HCT116 (cell line): Measurements from ENCODE around the gene SPCS2. TPM values are rescaled to one million over a fixed set of nuclear protein-coding genes. Genes with fewer than 3 reads are reported as not detected.

ENCODE experiments used
- ATAC-seq: fragments of 200-7000 bp; cut with Tn5 transposase; 2 replicates; pipeline ENCODE4 v1.9.1; 2020; ENCODE audit warnings: mild to moderate bottlenecking, moderate library complexity
- BruUV-seq: library from RNA; stranded (reverse); fragments of 400-500 nt; replicated peaks from 2 replicates; lab custom pipeline; 2021; lab: Mats Ljungman, UMichigan
- CTCF ChIA-PET: fragments of 300-600 bp; sonication (Branson Sonifier 250); formaldehyde crosslinking; loops from one replicate; lab custom pipeline; 2021; ENCODE audit warnings: antibody characterized with exemption; lab: Charles Lee
- POLR2A ChIA-PET: fragments of 300-600, 350-600 bp; sonication (Branson Sonifier 250); formaldehyde crosslinking; loops from one replicate; lab custom pipeline; 2021; ENCODE audit warnings: antibody characterized with exemption; lab: Charles Lee
- RAD21 ChIA-PET, 2 experiments: fragments of 300-600 bp; sonication (Branson Sonifier 250); formaldehyde crosslinking; loops; one replicate each; lab custom pipeline; 2023; ENCODE audit warnings: low total read pairs in 2 of 2; ENCODE audit not compliant: uncharacterized antibody in 2 of 2, unreplicated experiment in 2 of 2, low non-redundant PET in 1 of 2; lab: Charles Lee
- DNase-seq: peaks from one replicate; pipeline ENCODE4 v3.0.0-alpha.2; 2010; ENCODE audit warnings: low read depth, low spot score
- H2AFZ ChIP-seq: fragments of 200-600 bp; shearing (Covaris generic), sonication (generic); 2 replicates; pipeline ENCODE4 v1.6.1; 2017; ENCODE audit warnings: low read depth, mixed run types, mixed read lengths, antibody characterized with exemption, low read length; ENCODE audit not compliant: poor library complexity, severe bottlenecking
- H3K27ac ChIP-seq: 2 replicates; pipeline ENCODE4 v1.5.1; 2012; ENCODE audit warnings: low read depth, low read length
- H3K27me3 ChIP-seq: fragments of 200-600 bp; sonication (generic); 2 replicates; pipeline ENCODE4 v1.6.1; 2016; ENCODE audit warnings: mixed run types, low read length, mixed read lengths; ENCODE audit not compliant: insufficient read depth
- H3K36me3 ChIP-seq, 2 experiments: fragments of 200-500 bp in 1 of 2; fragments of 200-600 bp in 1 of 2; sonication (Bioruptor generic) in 1 of 2; sonication (generic) in 1 of 2; 2 replicates each; pipeline versions ENCODE4 v1.5.1 to v1.6.1; 2014 to 2016; ENCODE audit warnings: low read length in 2 of 2, inconsistent platforms in 1 of 2, mixed read lengths in 1 of 2, mixed run types in 1 of 2; ENCODE audit not compliant: insufficient read depth in 2 of 2, control insufficient read depth in 1 of 2
- H3K4me1 ChIP-seq, 2 experiments: fragments of 200-600 bp in 1 of 2; sonication (generic) in 1 of 2; 2 replicates each; pipeline versions ENCODE4 v1.5.1 to v1.6.1; 2012 to 2017; ENCODE audit warnings: low read length in 2 of 2, inconsistent platforms in 1 of 2, mild to moderate bottlenecking in 1 of 2, mixed read lengths in 1 of 2, mixed run types in 1 of 2, moderate library complexity in 1 of 2; ENCODE audit not compliant: insufficient read depth in 2 of 2, control insufficient read depth in 1 of 2
- H3K4me2 ChIP-seq: fragments of 200-600 bp; sonication (generic); 2 replicates; pipeline ENCODE4 v1.6.1; 2017; ENCODE audit warnings: mixed run types, low read length, mixed read lengths
- H3K4me3 ChIP-seq, 2 experiments: fragments of 200-600 bp in 1 of 2; sonication (generic) in 1 of 2; replicated peaks in 1 of 2; 2 replicates each; pipeline ENCODE4 v1.5.1; 2011 to 2016; ENCODE audit warnings: low read length in 2 of 2, control low read depth in 1 of 2, low read depth in 1 of 2, mild to moderate bottlenecking in 1 of 2, mixed read lengths in 1 of 2, mixed run types in 1 of 2
- H3K79me2 ChIP-seq: fragments of 200-600 bp; sonication (generic); 2 replicates; pipeline ENCODE4 v1.6.1; 2017; ENCODE audit warnings: mild to moderate bottlenecking, mixed run types, low read length, moderate library complexity, mixed read lengths; ENCODE audit not compliant: insufficient read depth
- H3K9ac ChIP-seq: fragments of 200-600 bp; sonication (generic); 2 replicates; pipeline ENCODE4 v1.6.1; 2016; ENCODE audit warnings: low read length, mixed read lengths
- H3K9me2 ChIP-seq: fragments of 200-600 bp; sonication (generic), shearing (Covaris generic); 2 replicates; pipeline ENCODE4 v1.6.1; 2017; ENCODE audit warnings: mixed run types, mild to moderate bottlenecking, moderate library complexity; ENCODE audit not compliant: insufficient read depth
- H3K9me3 ChIP-seq, 2 experiments: fragments of 200-500 bp in 1 of 2; fragments of 200-600 bp in 1 of 2; sonication (Bioruptor generic) in 1 of 2; sonication (generic) in 1 of 2; 2 replicates each; pipeline ENCODE4 v1.6.1; 2014 to 2017; ENCODE audit warnings: low read length in 2 of 2, mixed read lengths in 2 of 2, inconsistent platforms in 1 of 2, low read depth in 1 of 2, mild to moderate bottlenecking in 1 of 2, mixed run types in 1 of 2, moderate library complexity in 1 of 2; ENCODE audit not compliant: control insufficient read depth in 1 of 2, insufficient read depth in 1 of 2
- H4K20me1 ChIP-seq: fragments of 200-600 bp; sonication (generic), shearing (Covaris generic); 2 replicates; pipeline ENCODE4 v1.6.1; 2017; ENCODE audit warnings: mixed run types, mild to moderate bottlenecking, moderate library complexity; ENCODE audit not compliant: insufficient read depth
- ATF3 ChIP-seq: IDR thresholded peaks from 2 replicates; pipeline ENCODE4 v1.6.1; 2012
- CEBPB ChIP-seq: IDR thresholded peaks from 2 replicates; pipeline ENCODE4 v1.6.1; 2012; ENCODE audit warnings: low read depth
- EGR1 ChIP-seq: IDR thresholded peaks from 2 replicates; pipeline ENCODE4 v1.6.1; 2012; ENCODE audit warnings: low read depth
- EZH2phosphoT487 ChIP-seq: fragments of 200-600 bp; IDR thresholded peaks from 2 replicates; pipeline ENCODE4 v1.6.1; 2018; ENCODE audit warnings: antibody characterized with exemption, borderline replicate concordance
- FOSL1 ChIP-seq: IDR thresholded peaks from 2 replicates; pipeline ENCODE4 v1.6.1; 2012; ENCODE audit warnings: low read depth
- JUND ChIP-seq: IDR thresholded peaks from 2 replicates; pipeline ENCODE4 v1.6.1; 2012
- MAX ChIP-seq: IDR thresholded peaks from 2 replicates; pipeline ENCODE4 v1.6.1; 2012
- POLR2A ChIP-seq: IDR thresholded peaks from 2 replicates; pipeline ENCODE4 v1.7.0; 2011; ENCODE audit warnings: borderline replicate concordance; ENCODE audit not compliant: insufficient read depth, insufficient read length; ENCODE audit errors: extremely low read depth
- POLR2AphosphoS5 ChIP-seq: IDR thresholded peaks from 2 replicates; pipeline ENCODE4 v1.6.1; 2011; ENCODE audit warnings: mild to moderate bottlenecking, low read depth, low read length, moderate library complexity
- RAD21 ChIP-seq: IDR thresholded peaks from 2 replicates; pipeline ENCODE4 v1.6.1; 2012; ENCODE audit warnings: low read depth, mild to moderate bottlenecking
- REST ChIP-seq: IDR thresholded peaks from 2 replicates; pipeline ENCODE4 v1.6.1; 2012; ENCODE audit warnings: low read depth
- SP1 ChIP-seq: IDR thresholded peaks from 2 replicates; pipeline ENCODE4 v1.6.1; 2012; ENCODE audit warnings: low read depth
- SRF ChIP-seq: IDR thresholded peaks from 2 replicates; pipeline ENCODE4 v1.6.1; 2012; ENCODE audit warnings: low read depth
- TCF7L2 ChIP-seq: IDR thresholded peaks from 2 replicates; pipeline ENCODE4 v1.7.0; 2011; ENCODE audit warnings: borderline replicate concordance, inconsistent platforms; ENCODE audit not compliant: insufficient read depth, insufficient read length; ENCODE audit errors: extremely low read depth
- YY1 ChIP-seq: IDR thresholded peaks from 2 replicates; pipeline ENCODE4 v1.6.1; 2011; ENCODE audit warnings: low read length, low read depth, moderate library complexity, mild to moderate bottlenecking; ENCODE audit not compliant: insufficient replicate concordance; ENCODE audit errors: extremely low read depth
- ZBTB33 ChIP-seq: IDR thresholded peaks from 2 replicates; pipeline ENCODE4 v1.6.1; 2011; ENCODE audit warnings: mild to moderate bottlenecking, low read length, moderate library complexity; ENCODE audit not compliant: insufficient replicate concordance; ENCODE audit errors: extremely low read depth
- ZFX ChIP-seq: fragments of 450-650 bp; IDR thresholded peaks from 2 replicates; pipeline ENCODE4 v1.6.1; 2017
- ZNF274 ChIP-seq: fragments of 200-500 bp; sonication (Bioruptor generic); IDR thresholded peaks from 2 replicates; pipeline ENCODE4 v1.6.1; 2014; ENCODE audit warnings: mild to moderate bottlenecking, low read depth, low read length, inconsistent platforms
- intact Hi-C: fragments of 100-400 bp; cut with micrococcal nuclease; formaldehyde crosslinking; loops from 2 replicates; pipeline ENCODE4 v1.10.0; 2022
- total RNA-seq: library from RNA; stranded (reverse); gene quantifications from one replicate; pipeline ENCODE4 v1.2.1, GENCODE V29; 2021; ENCODE audit not compliant: unreplicated experiment

SPCS2 gene
- total RNA-seq, 1 experiment from 2014 or later = 133 TPM

GRCh38 chr11:74990941-74991340 is 41.9 kb downstream of the SPCS2 start:
- H3K4me3 ChIP-seq = no peak overlapping the region
- no peaks in the 10 kb centered on the region for H3K9me2 ChIP-seq
- ChIA-PET POLR2A (no interaction called here), CTCF (no interaction called here), RAD21 (no interaction called here)
- H3K9me3 ChIP-seq = no peaks in the 10 kb centered on the region
- no peak overlapping the region for H3K4me2 ChIP-seq
- H3K79me2 ChIP-seq = peaks cover 21% of the 10 kb centered on the region
- no peak for DNase-seq
- no peak overlapping the region for H2AFZ ChIP-seq
- ATAC-seq = no peak
- peaks cover 8 to 16% of the 10 kb centered on the region in 2 experiments for H3K36me3 ChIP-seq
- no peaks in the 10 kb centered on the region for H3K27me3 ChIP-seq
- H4K20me1 ChIP-seq = no peaks in the 10 kb centered on the region
- intact Hi-C loops = no loop called here
- H3K9ac ChIP-seq = no peak overlapping the region
- peaks cover 0 to 11% of the 10 kb centered on the region in 2 experiments; a peak in 1 of 4 replicates for H3K4me1 ChIP-seq
- no peak overlapping the region for H3K27ac ChIP-seq
- TF ChIP-seq SP1 = no peak
- TF ChIP-seq FOSL1 = no peak
- TF ChIP-seq ZFX = no peak
- TF ChIP-seq ZNF274 = no peak
- TF ChIP-seq POLR2A = no peak
- no peak for TF ChIP-seq TCF7L2
- no peak for TF ChIP-seq JUND
- TF ChIP-seq CEBPB = no peak
- TF ChIP-seq ATF3 = no peak
- TF ChIP-seq EGR1 = no peak
- no peak for TF ChIP-seq ZBTB33
- no peak for TF ChIP-seq REST
- TF ChIP-seq POLR2AphosphoS5 = no peak
- no peak for TF ChIP-seq SRF
- TF ChIP-seq MAX = no peak
- TF ChIP-seq RAD21 = no peak
- TF ChIP-seq EZH2phosphoT487 = no peak
- no peak for TF ChIP-seq YY1
- no TSS peak for BruUV-seq
